HepG2 (cell line): Measurements from ENCODE around the gene ECD. TPM values are rescaled to one million over a fixed set of nuclear protein-coding genes. Genes with fewer than 3 reads are reported as not detected.

Experiments
- CC2D1A ChIP-seq: sonication (generic); formaldehyde crosslinking; IDR thresholded peaks from 2 replicates; pipeline ENCODE4 v1.8.1; 2023; ENCODE audit warnings: mild to moderate bottlenecking, missing genetic modification reagents
- CERS6 ChIP-seq: sonication (generic); formaldehyde crosslinking; IDR thresholded peaks from 2 replicates; pipeline ENCODE4 v1.5.0; 2020; ENCODE audit warnings: missing genetic modification reagents
- HOMEZ ChIP-seq: IDR thresholded peaks from 2 replicates; pipeline ENCODE4 v1.6.1; 2016; ENCODE audit warnings: low read depth
- KDM5A ChIP-seq: fragments of 200-600 bp; sonication (generic); IDR thresholded peaks from 2 replicates; pipeline ENCODE4 v1.7.0; 2018; ENCODE audit warnings: antibody characterized with exemption, mild to moderate bottlenecking, low read length, borderline replicate concordance
- KDM6A ChIP-seq: IDR thresholded peaks from 2 replicates; pipeline ENCODE4 v1.6.1; 2016; ENCODE audit warnings: low read depth
- MIER3 ChIP-seq: IDR thresholded peaks from 2 replicates; pipeline ENCODE4 v1.6.1; 2016; ENCODE audit warnings: missing compliant biosample characterization, borderline replicate concordance
- NFKB2 ChIP-seq: sonication (generic); formaldehyde crosslinking; IDR thresholded peaks from 2 replicates; pipeline ENCODE4 v1.4.0; 2020; ENCODE audit warnings: missing genetic modification reagents, borderline replicate concordance
- ONECUT2 ChIP-seq: sonication (generic); formaldehyde crosslinking; IDR thresholded peaks from 2 replicates; pipeline ENCODE4 v1.4.0; 2020; ENCODE audit warnings: missing genetic modification reagents
- RXRB ChIP-seq: IDR thresholded peaks from 2 replicates; pipeline ENCODE4 v1.6.1; 2016; ENCODE audit warnings: borderline replicate concordance, missing genetic modification reagents, missing compliant biosample characterization
- ZBTB10 ChIP-seq: sonication (generic); formaldehyde crosslinking; IDR thresholded peaks from 2 replicates; pipeline ENCODE4 v1.4.0; 2020; ENCODE audit warnings: missing genetic modification reagents, borderline replicate concordance
- ZBTB40 ChIP-seq, 2 experiments: fragments of 450-650 bp in 1 of 2; sonication (generic) in 1 of 2; formaldehyde crosslinking in 1 of 2; IDR thresholded peaks; 2 replicates each; pipeline versions ENCODE4 v1.6.1 to v1.8.0; 2016 to 2022; ENCODE audit warnings: antibody characterized with exemption in 1 of 2, mild to moderate bottlenecking in 1 of 2, missing genetic modification reagents in 1 of 2
- ZKSCAN8 ChIP-seq: IDR thresholded peaks from 2 replicates; pipeline ENCODE4 v1.6.1; 2016; ENCODE audit warnings: borderline replicate concordance, missing genetic modification reagents, missing compliant biosample characterization
- ZNF160 ChIP-seq: sonication (generic); formaldehyde crosslinking; IDR thresholded peaks from 2 replicates; pipeline ENCODE4 v1.8.0; 2022; ENCODE audit warnings: mild to moderate bottlenecking, inconsistent platforms, missing genetic modification reagents
- ZNF550 ChIP-seq: sonication (generic); formaldehyde crosslinking; IDR thresholded peaks from 2 replicates; pipeline ENCODE4 v1.4.0; 2020; ENCODE audit warnings: mild to moderate bottlenecking, missing genetic modification reagents, borderline replicate concordance
- polyA plus RNA-seq, 8 experiments: library from polyadenylated mRNA; depleted of rRNA in 3 of 8; stranded (reverse) in 7 of 8; unstranded in 1 of 8; fragments of >200 nt; fragmentation: Illumina TruSeq in 4 of 8; extraction: Trizol in 4 of 8; gene quantifications; 2 replicates each; pipeline versions ENCODE4 v1.2.1 to v1.2.3, GENCODE V29; 2011 to 2016; ENCODE audit warnings: low read depth in 4 of 8, missing spikeins in 1 of 8, mixed read lengths in 1 of 8; ENCODE audit not compliant: insufficient read depth in 1 of 8
- total RNA-seq, 5 experiments: library from RNA; depleted of rRNA; stranded (reverse); fragments of >200 nt; fragmentation: Illumina TruSeq; extraction: Trizol; gene quantifications; 2 replicates each; pipeline ENCODE4 v1.2.3, GENCODE V29; 2016; ENCODE audit warnings: low read depth in 1 of 5

The ECD gene
- total and polyA plus RNA-seq, 2 of the 13 experiments (the other 11 are each of a cell fraction or from before 2014, with no cell fraction given), result 21.5 to 27.6 TPM

- TF ChIP-seq ZBTB40 (IDR thresholded peaks at IDR 0.05) (no peak), ZBTB40 (CRISPR knock-in tag; IDR thresholded peaks at IDR 0.05) (no peak; the same call in 1 of the 2 replicates), ONECUT2 (CRISPR knock-in tag) (no peak; the same call in 1 of the 2 replicates), RXRB (CRISPR knock-in tag) (peak; percentile 96), CERS6 (CRISPR knock-in tag) (no peak), CC2D1A (no peak), ZNF550 (CRISPR knock-in tag) (no peak), HOMEZ (CRISPR knock-in tag) (peak; percentile 63; the same call in 1 of the 2 replicates), MIER3 (CRISPR knock-in tag) (no peak; the same call in 1 of the 2 replicates), KDM5A (no peak), NFKB2 (CRISPR knock-in tag) (no peak), ZBTB10 (CRISPR knock-in tag) (no peak), ZKSCAN8 (CRISPR knock-in tag) (peak; percentile 44; the same call in 1 of the 2 replicates), ZNF160 (CRISPR knock-in tag) (no peak), KDM6A (CRISPR knock-in tag) (peak; percentile 65)
Measured at GRCh38 chr10:73131913-73132686, 35.7 kb downstream of the ECD start (continued).
